ENCODE results near the gene FGF12.
A peak's percentile ranks its signal among the peaks of the same experiment; 100 is the strongest.
"Not testable (repeated sequence)": the region's sequence is repeated elsewhere in the genome, so short reads cannot be mapped to it uniquely, and the experiment has no call there.

Gene FGF12

DNA sequence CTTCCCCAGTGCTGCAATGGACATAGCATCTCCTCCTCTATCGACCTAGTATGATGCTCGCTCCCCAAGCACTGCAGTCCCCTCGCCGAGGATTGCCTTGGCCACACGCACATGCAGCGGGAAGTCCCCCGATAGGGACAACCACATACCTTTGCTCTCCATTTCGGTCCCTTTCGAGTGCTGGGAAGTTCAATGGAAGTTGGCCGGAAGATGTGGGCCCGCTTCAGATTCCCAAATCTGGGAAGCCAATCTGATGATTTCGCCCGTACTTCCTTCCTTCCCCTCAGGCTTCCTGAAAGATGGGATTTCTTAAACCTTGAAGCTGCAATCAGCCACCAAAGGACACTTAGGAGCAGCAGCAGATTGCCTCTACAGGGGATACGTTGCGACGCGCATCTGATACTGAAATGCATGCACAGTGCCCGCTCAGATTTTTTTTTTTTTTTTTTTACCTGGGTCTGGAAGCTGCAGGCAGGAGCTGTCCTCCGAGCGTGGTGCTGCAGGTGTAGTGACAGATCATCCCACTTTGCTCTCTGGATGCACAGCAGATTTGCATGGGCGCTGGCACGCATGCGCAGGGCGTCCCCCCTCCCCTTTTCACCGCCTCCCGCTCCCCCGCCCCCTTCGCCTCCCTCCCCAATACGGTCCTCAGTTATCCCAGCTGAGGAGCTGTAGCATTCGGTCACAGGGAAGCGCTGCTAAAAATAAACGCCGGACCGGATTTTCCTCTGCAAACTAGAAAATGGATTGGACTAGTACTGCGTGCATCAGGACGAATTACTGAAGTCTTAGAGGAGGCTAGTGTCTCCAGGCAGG, at the start of gene FGF12:
TSS of gene FGF12 (minus strand) at position 510 of the 816 bp plus-strand sequence.
- DNase-seq: peak; percentile 84

DNA sequence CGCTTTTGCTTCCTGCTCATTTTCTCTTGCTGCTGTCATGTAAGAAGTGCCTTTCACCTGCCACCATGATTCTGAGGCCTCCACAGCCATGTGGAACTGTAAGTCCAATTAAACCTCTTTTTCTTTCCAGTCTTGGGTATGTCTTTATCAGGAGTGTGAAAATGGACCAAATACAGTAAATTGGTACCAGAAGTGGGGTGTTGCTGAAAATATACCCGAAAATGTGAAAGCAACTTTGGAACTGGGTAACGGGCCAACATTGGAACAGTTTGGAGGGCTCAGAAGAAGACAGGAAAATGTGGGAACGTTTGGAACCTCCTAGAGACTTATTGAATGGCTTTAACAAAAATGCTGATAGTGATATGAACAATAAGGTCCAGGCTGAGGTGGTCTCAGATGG, 47.0 kb upstream of the FGF12 start:
- DNase-seq: not testable (repeated sequence)

DNA sequence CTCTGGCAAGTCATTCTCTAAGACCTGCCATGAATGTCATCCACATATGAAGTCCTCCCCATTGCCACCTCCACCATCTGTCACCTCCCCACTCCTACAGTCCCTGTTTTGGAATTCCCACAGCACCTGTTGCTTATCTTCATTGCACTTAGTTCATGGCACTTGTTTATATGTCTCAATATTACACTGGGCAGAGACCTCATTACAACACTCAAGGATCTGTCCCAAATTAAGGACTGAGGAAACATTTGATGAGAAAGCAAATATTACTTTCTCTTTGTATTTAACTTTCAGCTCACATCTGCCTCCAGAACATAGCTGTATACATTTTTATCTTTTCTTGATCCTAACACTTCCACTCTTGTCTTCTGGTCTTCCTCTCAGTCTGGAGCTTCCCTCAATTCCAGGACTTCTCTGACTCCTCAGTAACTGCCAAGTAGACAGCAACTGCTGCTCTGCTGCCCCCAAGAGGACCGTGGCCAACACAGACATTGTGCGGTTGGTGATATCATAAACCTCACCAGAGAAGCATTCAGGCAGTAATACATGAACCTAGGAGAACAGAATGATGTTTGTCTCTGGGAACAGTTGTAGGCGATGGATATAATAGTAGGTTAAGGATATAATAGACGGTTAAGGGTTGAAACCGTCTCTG, 45.0 kb upstream of the FGF12 start:
- DNase-seq: no peak

DNA sequence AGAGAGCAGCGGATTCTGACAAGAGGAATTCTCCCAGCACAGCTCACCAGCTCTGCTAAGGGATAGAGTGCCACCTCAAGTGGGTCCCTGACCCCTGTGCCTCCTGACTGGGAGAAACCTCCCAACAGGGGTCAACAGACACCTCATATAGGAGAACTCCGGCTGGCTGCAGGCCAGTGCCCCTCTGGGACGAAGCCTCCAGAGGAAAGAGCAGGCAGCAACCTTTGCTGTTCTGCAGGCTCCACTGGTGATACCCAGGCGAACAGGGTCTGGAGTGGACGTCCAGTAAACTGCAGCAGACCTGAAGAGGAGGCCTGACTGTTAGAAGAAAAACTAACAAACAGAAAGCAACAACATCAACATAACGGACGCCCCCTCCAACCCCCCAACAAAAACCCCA, 31.3 kb upstream of the FGF12 start:
- no peak for DNase-seq

DNA sequence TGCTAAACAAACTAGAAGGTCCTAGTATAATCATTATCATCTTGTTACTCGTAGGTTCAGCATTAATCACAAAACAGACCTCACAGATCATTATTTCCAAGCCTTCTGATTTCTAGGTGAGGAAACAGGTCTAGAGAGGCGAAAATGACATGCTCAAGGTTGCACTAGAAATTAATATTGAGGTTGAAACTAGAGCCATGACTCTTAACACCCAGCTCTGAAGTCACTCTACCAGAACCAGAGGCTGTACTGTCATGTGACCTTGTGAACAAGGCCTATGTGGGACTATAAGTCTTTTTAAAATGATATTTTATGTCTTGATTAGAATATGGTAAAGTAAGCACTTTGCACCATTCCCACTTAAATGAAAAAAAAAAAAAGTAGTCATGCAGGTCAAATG, 23.8 kb upstream of the FGF12 start:
- no peak for DNase-seq

DNA sequence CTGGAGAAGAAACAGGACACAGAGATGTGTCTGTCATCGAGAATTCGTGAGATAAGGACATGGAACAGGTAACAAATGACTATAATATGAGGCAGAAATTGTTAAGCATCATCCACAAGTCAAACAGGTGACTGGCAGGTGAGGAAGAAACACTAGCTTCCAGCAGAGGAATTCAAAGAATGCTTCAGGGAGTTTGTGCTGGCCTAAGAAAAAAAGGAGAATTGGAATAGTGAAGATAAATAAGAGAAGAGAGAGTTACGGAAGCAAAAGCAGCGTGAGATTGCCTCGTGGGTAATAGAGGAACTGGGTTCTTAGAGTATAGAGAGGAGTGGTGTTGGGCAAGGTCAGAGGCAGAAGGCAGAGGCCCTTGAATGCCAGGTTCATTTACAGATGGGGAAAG, 22.9 kb upstream of the FGF12 start:
- no peak for DNase-seq

DNA sequence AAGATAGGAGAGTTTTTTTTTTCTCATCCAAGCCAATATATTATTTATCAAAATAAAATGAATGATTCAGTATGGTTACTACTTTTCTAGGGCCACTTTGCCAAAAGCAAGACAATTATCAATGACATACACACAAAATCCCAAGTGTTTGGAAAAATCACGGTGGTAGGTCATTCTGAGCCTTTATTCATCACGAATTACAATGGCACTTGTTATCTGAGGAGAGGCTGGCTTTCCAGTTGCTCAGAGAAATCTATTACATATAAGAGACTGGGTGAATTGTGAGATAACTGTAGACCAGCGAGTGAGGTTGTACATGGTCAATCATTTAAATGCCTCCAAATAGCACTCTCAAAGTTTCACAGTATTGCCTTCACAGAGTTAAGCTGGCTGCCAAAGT, 20.4 kb upstream of the FGF12 start:
- no peak for DNase-seq

DNA sequence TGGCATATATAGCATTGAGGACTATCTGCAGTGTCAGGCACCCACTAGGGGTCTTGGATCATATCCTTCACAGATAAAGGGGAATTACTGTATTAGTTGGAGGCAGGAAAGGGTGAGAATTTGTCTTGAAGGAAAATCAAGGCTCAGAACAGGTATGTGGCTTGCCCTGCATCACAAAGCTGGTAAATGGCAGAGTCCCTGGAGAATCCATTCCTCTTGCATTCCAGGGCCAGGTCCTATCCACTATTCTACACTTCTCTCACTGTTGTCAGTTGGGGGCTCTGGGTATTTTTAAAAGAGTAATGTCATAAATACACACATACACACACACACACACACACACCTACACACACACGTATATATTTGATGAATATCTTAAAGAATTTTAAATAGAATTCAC, 19.8 kb upstream of the FGF12 start:
- no peak for DNase-seq

DNA sequence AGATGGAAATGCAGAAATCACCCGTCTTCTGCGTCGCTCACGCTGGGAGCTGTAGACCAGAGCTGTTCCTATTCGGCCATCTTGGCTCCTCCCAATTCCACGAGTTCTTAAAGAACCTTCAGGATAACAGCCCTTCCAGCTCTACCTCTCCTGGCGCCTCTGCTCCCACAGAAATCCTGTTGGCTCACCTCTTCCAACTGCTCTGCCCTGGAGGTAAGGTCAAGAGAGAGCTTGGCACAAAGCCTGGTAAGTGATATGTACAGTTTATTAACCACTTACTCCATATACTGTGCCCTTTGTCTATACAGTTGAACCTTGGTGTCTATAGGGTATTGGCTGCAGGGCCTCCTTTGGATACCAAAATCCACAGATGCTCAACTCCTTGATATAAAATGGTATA, 17.8 kb upstream of the FGF12 start:
- DNase-seq: no peak

DNA sequence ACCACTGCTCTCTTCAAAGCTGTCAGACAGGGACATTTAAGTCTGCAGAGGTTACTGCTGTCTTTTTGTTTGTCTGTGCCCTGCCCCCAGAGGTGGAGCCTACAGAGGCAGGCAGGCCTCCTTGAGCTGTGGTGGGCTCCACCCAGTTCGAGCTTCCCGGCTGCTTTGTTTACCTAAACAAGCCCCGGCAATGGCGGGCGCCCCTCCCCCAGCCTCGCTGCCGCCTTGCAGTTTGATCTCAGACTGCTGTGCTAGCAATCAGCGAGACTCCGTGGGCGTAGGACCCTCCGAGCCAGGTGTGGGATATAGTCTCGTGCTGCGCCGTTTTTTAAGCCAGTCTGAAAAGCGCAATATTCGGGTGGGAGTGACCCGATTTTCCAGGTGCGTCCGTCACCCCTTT, 17.3 kb upstream of the FGF12 start:
- DNase-seq: not testable (repeated sequence)

DNA sequence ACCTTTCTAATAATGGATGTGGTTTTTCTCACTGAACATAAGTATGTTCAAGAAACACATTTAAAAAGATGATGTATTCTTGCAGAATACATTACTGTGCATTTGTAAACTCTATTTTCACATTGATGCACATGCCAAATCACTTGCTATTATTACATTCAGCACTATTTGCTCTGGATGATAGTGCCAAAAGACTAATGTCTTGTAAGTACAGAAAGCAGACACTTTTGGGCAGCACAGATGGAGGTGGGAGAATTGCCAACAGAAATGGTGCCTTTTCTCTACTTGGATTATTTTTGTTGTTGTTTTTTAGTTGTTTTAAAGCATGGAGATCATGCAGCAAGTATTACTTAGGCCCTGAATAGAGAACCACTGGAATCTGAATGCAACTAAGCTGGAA, 10.2 kb upstream of the FGF12 start:
- DNase-seq: no peak

DNA sequence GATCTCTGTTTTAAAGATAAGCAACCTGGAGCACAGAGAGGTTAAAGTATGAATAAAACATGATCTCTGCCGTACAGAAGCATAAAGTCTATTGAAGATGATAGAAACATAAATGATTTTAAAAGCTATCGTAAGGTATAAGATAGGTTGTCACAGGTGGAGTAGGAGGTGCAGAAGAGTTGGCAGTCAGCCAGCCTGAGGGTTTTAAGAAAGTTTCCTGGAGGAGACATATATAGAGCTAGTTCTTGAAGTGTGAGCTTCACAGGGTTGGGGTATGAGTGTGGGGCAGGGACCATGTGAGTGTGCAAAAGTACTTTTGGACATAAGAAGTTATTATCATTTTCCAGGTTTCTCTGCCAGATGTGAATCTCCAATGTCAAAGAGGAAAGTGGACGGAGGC, 3.9 kb upstream of the FGF12 start:
- DNase-seq: no peak

DNA sequence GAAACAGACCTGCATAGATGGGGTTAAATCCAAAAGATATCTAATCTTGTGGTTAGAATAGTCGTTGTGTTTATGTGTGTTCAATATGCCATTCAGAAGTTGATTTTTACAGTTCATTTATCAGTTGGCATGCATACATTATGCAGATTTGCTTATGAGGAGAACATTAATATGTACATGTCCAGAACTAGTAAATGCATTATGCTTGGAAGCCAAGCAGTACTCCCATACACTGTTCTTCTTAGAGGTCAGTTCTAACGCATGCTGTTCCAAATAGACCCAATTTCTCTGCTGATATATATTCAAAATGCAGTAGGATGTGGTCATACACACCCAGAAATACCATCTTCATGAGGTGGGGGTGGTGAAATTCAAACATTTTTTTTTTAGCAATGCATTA, 956 bp downstream of the FGF12 start:
- no peak for DNase-seq

DNA sequence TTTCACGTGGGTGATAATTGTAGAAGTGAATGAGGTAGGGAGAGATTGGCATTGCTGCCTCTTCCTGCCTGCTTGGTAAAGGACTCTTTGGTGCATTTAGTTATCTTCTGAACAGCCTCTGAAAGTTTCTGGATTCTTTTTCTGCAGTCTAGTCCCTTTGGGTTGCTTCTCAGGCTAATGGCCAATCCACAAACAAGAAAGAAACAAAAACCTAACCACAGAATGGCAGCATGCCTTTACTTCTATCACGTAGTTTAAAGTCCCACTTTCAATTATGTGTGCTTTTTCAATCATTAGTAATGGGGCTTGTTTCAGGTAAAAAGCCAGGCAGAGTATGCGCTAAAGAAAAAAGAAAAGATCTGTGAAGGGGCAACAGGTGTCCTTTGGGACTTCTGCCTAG, 7.4 kb downstream of the FGF12 start:
- DNase-seq: no peak

DNA sequence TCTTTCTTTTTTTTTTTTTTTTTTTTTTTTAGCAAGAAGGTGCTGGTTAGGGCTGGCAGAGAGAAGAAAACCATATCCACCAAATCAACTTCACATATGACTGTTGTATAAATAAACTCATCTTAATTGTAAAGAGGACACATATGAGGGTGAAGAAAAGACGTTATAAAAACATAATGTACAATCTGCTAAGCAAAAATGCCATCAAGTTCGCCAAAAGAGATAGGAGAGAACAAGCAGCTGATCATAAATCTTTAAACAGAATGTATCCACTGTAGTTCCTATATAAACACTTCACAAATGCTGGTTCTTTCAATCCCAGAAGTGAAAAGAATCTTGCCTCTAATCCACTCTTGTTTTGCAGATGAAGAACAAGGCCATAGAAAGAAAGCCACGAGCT, 9.2 kb downstream of the FGF12 start:
- no peak for DNase-seq

DNA sequence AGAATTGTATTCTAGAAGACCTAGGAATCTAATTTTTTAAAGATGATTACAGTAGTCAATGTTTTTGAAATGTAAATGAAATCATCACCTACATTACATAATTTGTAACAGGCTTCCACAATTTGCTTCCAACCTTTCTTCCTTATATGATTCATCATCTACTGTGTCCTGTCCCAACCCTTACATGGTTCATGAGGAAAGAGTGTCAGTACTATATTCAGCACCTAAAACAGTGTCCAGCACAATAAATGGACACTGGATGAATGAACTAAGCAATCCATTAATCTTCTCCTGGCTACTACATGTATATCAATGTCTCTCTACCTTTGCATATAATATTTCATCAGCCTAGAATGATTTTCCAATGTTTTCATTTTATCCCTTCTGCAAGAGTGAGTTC, 12.2 kb downstream of the FGF12 start:
- DNase-seq: no peak

DNA sequence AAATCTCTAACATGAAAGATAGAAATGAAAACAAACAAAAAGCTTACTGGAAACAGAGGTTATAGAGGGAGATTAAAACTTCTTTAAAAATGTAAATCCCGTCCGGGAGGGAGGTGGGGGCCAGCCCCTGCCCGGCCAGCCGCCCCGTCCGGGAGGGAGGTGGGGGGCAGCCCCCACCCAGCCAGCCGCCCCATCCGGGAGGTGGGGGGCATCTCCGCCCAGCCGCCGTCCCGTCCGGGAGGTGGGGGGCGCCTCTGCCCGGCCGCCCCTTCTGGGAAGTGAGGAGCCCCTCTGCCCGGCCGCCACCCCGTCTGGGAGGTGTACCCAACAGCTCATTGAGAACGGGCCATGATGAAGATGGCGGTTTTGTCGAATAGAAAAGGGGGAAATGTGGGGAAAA, 16.2 kb downstream of the FGF12 start:
- not testable (repeated sequence) for DNase-seq

DNA sequence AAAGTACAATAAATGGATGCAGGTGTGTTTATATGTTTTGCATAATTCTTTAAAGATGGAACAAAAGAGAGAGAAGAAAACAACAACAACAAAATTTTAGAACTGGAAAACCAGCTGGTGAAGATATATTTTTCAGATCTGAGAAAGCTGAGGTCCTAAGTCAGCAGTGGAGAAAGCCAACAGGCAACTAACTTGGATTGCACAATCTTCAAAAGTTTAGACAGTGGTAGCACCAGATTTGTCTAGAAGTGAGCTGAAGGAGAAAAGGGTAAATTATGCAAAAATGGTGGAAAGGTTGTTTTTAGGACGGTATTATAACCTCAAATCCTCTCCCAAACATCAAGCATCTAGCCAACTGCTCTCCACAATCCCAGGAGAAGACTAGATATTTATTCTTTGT, 17.0 kb downstream of the FGF12 start:
- no peak for DNase-seq

DNA sequence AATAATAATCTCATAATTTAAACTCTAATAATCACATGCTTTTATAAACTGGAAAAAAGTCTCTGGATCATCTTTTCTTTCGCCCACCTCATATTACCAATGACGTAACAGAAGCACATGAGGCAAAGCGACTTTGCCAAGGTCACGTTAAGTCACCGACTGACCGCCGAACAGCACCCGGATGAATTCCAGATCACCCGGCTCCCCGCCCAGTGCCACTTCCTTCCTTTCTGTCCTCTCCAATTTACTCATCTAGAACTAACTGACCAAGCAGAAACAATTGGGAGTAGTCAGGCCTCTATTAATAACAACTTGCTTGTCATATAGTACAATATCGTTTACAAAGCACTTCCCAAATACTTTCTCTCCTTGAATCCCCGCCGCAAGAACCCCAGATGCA, 21.1 kb downstream of the FGF12 start:
- DNase-seq: no peak

DNA sequence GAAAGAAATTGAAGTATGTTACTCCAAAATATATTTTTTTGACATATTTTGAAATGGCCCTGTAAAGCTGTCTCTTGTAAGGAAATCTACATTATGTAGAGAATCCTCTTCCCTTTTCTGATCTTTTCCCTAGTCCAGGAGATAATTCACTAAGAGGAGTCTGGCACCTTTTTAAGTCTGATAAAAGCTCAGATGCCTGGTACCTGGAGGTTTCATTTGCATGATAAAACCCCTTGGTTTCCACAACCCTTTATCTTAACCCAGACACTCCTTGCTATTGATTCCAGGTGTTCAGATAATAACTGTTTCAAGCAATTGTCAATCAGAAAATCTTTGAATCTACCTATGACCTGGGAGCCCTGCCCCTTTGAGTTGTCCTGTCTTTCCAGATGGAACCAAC, 26.5 kb downstream of the FGF12 start:
- DNase-seq: no peak

DNA sequence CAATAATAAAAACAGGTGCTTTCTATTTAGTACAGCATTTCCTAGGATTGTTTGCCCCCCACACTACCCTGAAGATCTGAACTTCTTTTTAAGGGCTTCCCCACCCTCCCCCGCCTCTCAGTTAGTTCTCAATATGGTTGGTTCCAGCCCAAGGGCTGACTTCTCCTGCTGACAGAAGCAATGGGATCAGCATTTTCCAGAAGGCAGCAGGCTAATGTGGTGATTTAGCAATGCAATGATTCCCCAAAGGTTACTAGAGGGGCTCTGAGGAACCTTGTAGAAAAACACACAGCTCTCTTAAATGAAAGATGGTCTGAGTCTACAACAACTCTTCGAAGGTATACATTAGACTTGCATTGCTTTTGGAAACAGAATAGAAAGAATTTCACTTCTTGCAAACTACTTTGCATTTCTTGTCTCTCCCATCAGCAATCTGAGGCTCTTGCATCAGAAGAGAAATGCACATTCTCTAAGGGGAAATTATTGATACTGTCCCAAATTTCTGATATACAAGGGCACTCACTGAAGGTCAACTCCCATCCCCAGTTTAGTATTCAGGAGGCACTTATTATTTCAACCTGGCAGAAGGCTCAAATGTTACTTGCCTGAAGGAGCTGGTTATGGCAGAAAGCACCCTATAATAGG, 30.3 kb downstream of the FGF12 start:
- DNase-seq: no peak

DNA sequence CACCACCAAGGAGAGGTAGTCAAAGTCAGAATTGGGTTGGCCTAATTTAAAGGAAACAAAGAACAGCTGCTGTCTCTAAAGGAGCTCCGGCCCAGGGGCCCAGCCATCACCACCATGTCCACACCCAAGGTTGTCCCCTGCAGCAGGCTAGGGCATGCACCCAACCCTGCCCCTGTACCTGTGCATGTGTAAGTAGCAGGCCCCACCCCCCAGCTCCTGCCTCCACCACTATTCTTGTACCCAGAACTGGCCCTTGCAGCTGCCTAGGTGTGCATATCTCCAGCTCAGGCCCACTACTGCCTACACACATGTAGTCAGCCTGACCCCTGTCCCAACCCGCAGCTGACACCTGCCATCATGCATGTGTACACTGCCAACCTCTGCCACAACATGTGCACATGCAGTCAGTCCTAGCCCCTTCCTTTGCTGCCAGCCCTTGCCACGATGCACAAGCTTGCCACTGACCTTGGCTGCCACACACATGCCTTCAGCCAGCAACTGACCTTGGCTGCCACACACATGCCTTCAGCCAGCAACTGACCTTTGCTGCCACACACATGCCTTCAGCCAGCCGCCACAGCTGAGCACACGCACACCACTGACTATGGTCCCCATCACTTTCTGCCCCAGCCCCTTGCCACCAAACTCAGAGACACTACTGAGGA, 39.7 kb downstream of the FGF12 start:
- DNase-seq: no peak

DNA sequence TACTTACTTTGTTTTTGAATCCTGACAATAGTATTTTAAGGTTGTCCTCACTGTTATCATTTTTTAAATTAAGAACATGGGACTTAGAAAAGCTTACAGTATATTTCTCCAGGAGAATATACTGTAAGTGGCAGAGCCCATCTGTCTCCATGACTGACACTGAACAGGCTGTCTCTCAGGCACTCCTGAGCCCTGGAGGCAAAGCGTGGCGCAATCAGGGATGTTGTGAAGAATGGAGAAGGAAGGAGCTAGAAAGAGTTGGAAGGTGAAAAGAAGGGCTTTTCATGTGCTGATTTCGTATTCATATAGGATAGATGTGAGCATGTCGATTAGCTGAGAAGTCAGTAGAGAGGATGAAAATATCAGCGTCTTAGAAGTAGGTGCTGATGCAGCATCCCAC, 41.5 kb downstream of the FGF12 start:
- no peak for DNase-seq

DNA sequence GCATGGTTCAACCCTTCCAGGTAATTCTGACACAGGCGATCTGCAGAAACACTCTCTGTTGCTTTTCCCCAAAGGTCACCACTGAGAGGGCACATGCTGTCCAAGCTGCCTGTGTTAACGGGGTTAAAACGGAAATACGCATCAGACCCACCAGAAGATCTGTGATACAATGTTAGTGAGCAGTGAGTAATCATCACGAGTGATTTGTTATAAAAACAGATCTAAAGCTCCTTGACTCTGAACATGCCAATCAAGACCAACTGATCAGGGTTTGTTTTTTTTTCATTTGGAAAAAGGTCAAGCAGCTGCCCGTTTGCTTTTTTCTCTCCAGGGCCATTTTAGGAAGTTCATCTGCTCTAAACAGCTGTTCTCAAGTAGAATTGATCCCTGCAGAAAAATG, 43.2 kb downstream of the FGF12 start:
- DNase-seq: no peak

Measured in NCI-H2081 treated with DMSO at 0.1 percent for 48 hours (cell line).